MM.1S (cell line): ENCODE data around the gene PPP1R1C.

Source experiments
- DNase-seq: peaks from one replicate; pipeline ENCODE4 v3.0.0-alpha.2; 2015
- H2AFZ ChIP-seq: fragments of 300-600 bp; sonication (generic); 2 replicates; pipeline ENCODE4 v1.6.0; 2016; ENCODE audit warnings: antibody characterized with exemption, low read length
- H3F3A ChIP-seq: fragments of 300-600 bp; sonication (generic); 2 replicates; pipeline ENCODE4 v1.6.1; 2016; ENCODE audit warnings: mild to moderate bottlenecking, antibody characterized with exemption, low read length, moderate library complexity, mixed read lengths; ENCODE audit not compliant: insufficient read depth
- H3K27ac ChIP-seq: fragments of 300-600 bp; sonication (generic); 2 replicates; pipeline ENCODE4 v1.5.1; 2016; ENCODE audit warnings: mild to moderate bottlenecking, low read length
- H3K27me3 ChIP-seq: fragments of 300-600 bp; sonication (generic); replicated peaks from 2 replicates; pipeline ENCODE4 v1.6.0; 2016; ENCODE audit warnings: low read length; ENCODE audit not compliant: insufficient read depth
- H3K36me3 ChIP-seq: fragments of 300-600 bp; sonication (generic); replicated peaks from 2 replicates; pipeline ENCODE4 v1.6.1; 2016; ENCODE audit warnings: mild to moderate bottlenecking, low read length, mixed read lengths; ENCODE audit not compliant: insufficient read depth
- H3K4me1 ChIP-seq: fragments of 300-600 bp; sonication (generic); 2 replicates; pipeline ENCODE4 v1.6.1; 2016; ENCODE audit warnings: low read length, mixed read lengths
- H3K4me2 ChIP-seq: fragments of 300-600 bp; sonication (generic); 2 replicates; pipeline ENCODE4 v1.6.0; 2016; ENCODE audit warnings: low read depth, low read length
- H3K4me3 ChIP-seq: fragments of 300-600 bp; sonication (generic); 2 replicates; pipeline ENCODE4 v1.5.1; 2016; ENCODE audit warnings: low read length, mixed read lengths
- H3K79me2 ChIP-seq: fragments of 300-600 bp; sonication (generic); 2 replicates; pipeline ENCODE4 v1.6.1; 2016; ENCODE audit warnings: mixed run types, low read length, mixed read lengths
- H3K9ac ChIP-seq: fragments of 300-600 bp; sonication (generic); 2 replicates; pipeline ENCODE4 v1.6.1; 2016; ENCODE audit warnings: low read length, mixed read lengths
- H3K9me2 ChIP-seq: fragments of 300-600 bp; sonication (generic); replicated peaks from 2 replicates; pipeline ENCODE4 v1.6.1; 2016; ENCODE audit warnings: mild to moderate bottlenecking, low read length, mixed read lengths; ENCODE audit not compliant: insufficient read depth
- H3K9me3 ChIP-seq: fragments of 300-600 bp; sonication (generic); replicated peaks from 2 replicates; pipeline ENCODE4 v1.6.1; 2016; ENCODE audit warnings: mild to moderate bottlenecking, low read length, mixed read lengths; ENCODE audit not compliant: insufficient read depth
- H4K20me1 ChIP-seq: fragments of 300-600 bp; sonication (generic); 2 replicates; pipeline ENCODE4 v1.6.1; 2016; ENCODE audit warnings: mild to moderate bottlenecking, low read length, moderate library complexity, mixed read lengths; ENCODE audit not compliant: insufficient read depth
- CTCF ChIP-seq: fragments of 300-600 bp; sonication (generic); IDR thresholded peaks from 2 replicates; pipeline ENCODE4 v1.5.1; 2016; ENCODE audit warnings: antibody characterized with exemption, low read length, mixed read lengths
- EZH2 ChIP-seq: fragments of 300-600 bp; sonication (generic); optimal IDR thresholded peaks from 2 replicates; pipeline ENCODE3; 2017; ENCODE audit warnings: low read depth, mild to moderate bottlenecking, antibody characterized with exemption, low read length, mixed read lengths
- EZH2phosphoT487 ChIP-seq: fragments of 300-600 bp; sonication (generic); IDR thresholded peaks from 2 replicates; pipeline ENCODE4 v1.6.1; 2018; ENCODE audit warnings: antibody characterized with exemption, low read length

The PPP1R1C gene

GRCh38 chr2:182080493-182080892, 94.8 kb downstream of the PPP1R1C start:
- Histone ChIP-seq H3K4me3 (no peak overlapping the region), H3K27ac (no peak overlapping the region), H3K9me2 (no peaks in the 10 kb centered on the region), H3K36me3 (no peaks in the 10 kb centered on the region), H3K4me2 (no peak overlapping the region), H3K9ac (no peak overlapping the region), H3K79me2 (no peaks in the 10 kb centered on the region), H2AFZ (no peak overlapping the region), H3K27me3 (no peaks in the 10 kb centered on the region), H3K4me1 (no peaks in the 10 kb centered on the region), H4K20me1 (no peaks in the 10 kb centered on the region), H3K9me3 (no peaks in the 10 kb centered on the region), H3F3A (no peaks in the 10 kb centered on the region)
- no peak for DNase-seq
- no peak for TF ChIP-seq EZH2
- no peak for TF ChIP-seq EZH2phosphoT487
- no peak for TF ChIP-seq CTCF

GRCh38 chr2:182081602-182082260, 96.1 kb downstream of the PPP1R1C start:
- Histone ChIP-seq H3K9me3 (no peaks in the 10 kb centered on the region), H3K9me2 (no peaks in the 10 kb centered on the region), H2AFZ (no peak overlapping the region), H3F3A (no peaks in the 10 kb centered on the region), H3K4me3 (no peak overlapping the region), H3K27me3 (no peaks in the 10 kb centered on the region), H3K4me1 (no peaks in the 10 kb centered on the region), H3K79me2 (no peaks in the 10 kb centered on the region), H3K9ac (no peak overlapping the region), H3K36me3 (no peaks in the 10 kb centered on the region), H4K20me1 (no peaks in the 10 kb centered on the region), H3K4me2 (no peak overlapping the region), H3K27ac (no peak overlapping the region)
- DNase-seq, result no peak
- TF ChIP-seq EZH2 (no peak), EZH2phosphoT487 (no peak), CTCF (no peak)

GRCh38 chr2:182088681-182089320, 103.1 kb downstream of the PPP1R1C start:
- Histone ChIP-seq H2AFZ (no peak overlapping the region), H3K4me2 (no peak overlapping the region), H3K9me3 (no peaks in the 10 kb centered on the region), H3K36me3 (no peaks in the 10 kb centered on the region), H3K4me1 (no peaks in the 10 kb centered on the region), H3K79me2 (no peaks in the 10 kb centered on the region), H3K27me3 (no peaks in the 10 kb centered on the region), H3K9me2 (no peaks in the 10 kb centered on the region), H3F3A (no peaks in the 10 kb centered on the region), H3K4me3 (no peak overlapping the region), H3K27ac (no peak overlapping the region), H4K20me1 (no peaks in the 10 kb centered on the region), H3K9ac (no peak overlapping the region)
- TF ChIP-seq CTCF (no peak), EZH2 (no peak), EZH2phosphoT487 (no peak)
- DNase-seq, result no peak
